ENCODE measurements around the gene VWF.

Gene VWF

GRCh38 chr12:6099316-6099715 lies 25.2 kb downstream of the VWF start:
- no peak for DNase-seq

DNA sequence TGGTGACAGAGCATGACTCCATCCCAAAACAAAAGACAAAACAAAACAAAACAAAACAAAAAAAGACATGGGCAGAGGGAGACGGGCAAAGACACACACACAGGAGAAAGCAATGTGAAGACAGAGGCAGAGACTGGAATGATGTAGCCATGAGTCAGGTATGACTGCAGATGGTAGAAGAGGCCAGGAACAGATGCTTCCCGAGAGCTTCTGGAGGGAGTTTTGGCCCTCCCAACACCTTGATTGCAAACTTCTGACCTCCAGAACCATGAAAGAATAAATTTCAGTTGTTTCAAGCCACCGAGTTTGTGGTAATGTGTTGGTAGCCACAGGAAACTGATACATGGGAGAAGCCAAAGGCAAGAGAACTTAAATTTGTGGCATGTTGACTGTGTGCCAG lies 27.1 kb downstream of the VWF start:
- DNase-seq: no peak

DNA sequence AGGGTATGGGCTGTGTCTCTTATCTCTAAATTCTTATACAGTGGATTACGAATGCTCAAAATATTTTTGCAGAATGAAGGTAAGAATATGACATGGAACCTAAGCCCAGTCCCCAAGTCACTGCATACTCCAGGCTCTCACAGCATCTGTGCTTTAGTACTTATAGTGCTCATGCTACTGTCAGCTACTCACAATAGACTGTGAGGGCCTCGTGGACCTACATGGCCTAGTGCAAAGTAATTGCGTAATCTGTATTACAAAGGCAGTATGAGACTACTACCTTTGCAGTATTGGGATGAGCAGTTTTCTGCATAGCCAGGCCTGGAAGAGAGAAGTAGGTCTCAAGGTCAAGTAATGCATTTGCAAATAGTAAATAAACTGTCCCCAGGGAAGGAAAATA lies 27.9 kb downstream of the VWF start:
- no peak for DNase-seq

- DNase-seq: no peak
These were observed 29.2 kb downstream of the VWF start for GRCh38 chr12:6095269-6095668.

- no peak for DNase-seq
These were observed 30.7 kb downstream of the VWF start for GRCh38 chr12:6093764-6094163.

GRCh38 chr12:6092784-6093722 lies 31.4 kb downstream of the VWF start:
- peak; percentile 47 for DNase-seq

- no peak for DNase-seq
These were observed 32.5 kb downstream of the VWF start for GRCh38 chr12:6091786-6092566.

DNA sequence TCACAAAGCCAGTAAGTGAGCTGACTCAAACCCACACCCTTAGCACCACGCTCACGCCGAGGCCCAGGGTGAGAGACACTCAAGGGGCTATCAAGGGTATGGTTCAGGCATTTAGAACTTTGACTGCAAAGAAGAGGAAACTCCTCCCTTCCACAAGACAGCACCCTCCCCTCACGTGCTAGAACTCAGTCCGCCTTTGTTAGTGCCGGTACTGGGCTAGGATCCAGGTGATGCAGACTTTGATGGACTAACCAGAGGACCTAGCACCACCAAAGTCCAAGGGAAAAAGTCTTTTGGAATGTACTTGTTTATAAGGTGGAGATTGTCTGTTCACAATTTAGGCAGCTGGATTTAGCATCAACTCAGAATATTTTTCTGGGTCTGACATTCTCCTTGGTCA lies 33.7 kb downstream of the VWF start:
- DNase-seq: no peak

DNA sequence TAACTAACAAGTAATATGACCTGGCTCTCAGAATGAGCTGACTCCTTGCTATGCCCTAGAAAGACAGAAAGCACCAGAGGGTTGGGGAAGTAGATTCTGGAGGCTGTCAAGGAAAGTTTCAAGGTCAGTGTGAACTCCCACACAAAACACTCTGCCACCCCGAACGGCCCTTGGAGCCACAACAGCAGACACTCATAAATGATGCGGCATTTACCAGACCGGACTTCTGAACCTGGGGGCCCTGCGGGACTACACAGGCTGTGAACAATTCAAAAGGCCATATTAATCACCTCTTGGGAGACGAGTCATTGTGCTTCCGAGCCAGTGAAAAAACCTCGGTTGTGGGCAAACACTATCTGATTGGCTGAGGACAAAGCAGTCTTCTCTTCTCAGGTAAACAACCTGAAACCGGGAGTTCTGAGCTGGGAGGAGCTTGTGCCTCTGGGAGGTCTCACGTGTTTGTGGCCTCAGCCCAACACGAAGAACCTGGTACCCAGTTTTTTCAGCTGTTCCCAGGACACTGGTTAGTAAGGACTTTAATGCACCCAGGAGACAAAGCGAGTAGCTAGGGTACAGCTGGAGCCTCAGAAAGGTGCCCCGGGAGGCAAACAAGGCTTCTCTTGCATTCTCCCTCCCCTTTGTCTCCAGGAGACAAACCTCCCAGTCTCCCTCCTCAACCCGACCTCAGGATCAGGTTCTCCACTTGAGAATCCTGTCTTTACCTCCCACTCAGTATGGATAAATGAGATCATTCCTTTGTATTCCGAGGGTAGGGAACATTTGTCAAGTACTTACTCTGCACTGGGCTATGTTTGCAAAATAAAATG lies 35.3 kb downstream of the VWF start:
- DNase-seq: peak; percentile 92

- no peak for DNase-seq
These were observed 38.2 kb downstream of the VWF start for GRCh38 chr12:6086316-6086715.

- DNase-seq: no peak
These were observed 38.6 kb downstream of the VWF start for GRCh38 chr12:6085841-6086240.

GRCh38 chr12:6084969-6085450 lies 39.5 kb downstream of the VWF start:
- DNase-seq: no peak

DNA sequence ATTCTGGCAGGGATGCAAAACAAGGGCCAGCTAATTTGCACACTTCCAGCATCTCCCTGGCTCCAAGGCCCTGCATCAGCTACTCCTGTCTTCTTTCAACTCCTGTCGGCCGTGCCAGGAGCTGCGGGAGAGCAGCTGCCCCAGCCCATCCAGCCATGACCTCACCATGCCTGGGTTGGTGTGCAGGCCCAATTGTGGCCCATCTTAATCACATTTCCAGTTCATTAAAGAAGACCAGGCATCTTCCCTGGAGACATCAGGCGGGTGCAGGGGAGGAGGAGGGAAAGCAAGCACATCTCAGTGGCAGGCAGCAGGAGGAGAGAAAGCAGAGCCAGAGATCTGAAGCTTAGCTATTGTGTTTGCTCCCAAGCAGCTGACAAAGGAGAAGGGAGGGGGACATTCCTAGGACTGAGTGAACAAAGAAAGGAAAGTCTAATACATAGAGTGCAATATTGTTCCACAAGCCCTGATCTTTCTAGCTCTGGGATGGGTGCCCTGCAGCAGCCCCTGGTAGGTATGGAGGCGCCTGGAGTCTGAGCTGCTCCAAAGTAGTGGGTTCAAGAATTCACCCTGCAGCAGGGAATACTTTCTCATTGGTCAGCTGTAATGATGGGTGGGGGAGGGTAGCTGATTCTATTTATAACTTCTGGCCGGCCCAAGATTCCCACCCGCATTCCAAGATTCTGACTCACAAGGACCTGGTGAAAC lies 40.1 kb downstream of the VWF start:
- DNase-seq: peak; percentile 97

GRCh38 chr12:6083601-6084000 lies 40.9 kb downstream of the VWF start:
- no peak for DNase-seq

- DNase-seq: no peak
These were observed 41.9 kb downstream of the VWF start for GRCh38 chr12:6082613-6083012.

DNA sequence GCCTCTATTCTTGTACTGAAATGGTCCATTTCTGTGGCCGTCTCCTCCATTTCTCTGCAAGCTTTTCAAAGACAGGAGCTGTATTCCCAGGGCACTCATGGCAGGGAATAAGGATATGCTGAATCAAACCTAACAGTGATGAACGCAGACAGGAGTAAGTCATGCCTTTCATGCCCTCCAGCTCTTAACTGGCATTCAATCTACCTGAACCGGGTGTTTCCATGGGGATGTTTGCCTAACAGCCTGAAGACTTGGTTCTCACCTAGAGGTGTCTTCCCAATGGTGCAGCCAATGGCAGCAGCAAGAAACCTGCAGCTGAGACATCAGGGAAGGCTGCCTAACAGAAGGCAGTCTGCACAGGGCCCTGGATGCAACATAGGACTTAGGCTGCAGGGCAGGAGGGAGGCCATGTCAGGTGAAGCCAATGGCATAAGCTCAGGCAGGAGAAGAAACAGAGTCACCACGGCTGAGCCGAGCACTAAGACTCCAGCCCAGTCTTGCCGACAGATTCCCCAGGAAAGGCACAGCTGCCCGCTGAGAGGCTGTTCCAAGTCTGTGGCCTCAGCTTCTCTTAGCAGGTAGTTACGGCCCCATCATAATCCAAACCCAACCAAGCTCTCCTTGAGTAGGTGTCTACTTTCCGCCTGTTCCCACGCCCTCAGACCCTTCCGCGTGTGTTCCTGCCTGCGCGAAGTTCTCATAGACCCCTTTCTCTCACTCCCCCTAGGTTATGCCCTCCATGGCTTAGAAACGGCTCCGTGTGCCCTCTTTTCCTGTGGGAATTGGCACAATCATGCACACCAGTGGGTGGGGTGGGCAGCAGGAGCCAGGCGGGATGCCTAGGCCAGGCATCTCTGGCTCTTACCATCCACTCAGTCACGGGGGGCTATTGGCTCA lies 44.1 kb downstream of the VWF start:
- peak; percentile 51 for DNase-seq

DNA sequence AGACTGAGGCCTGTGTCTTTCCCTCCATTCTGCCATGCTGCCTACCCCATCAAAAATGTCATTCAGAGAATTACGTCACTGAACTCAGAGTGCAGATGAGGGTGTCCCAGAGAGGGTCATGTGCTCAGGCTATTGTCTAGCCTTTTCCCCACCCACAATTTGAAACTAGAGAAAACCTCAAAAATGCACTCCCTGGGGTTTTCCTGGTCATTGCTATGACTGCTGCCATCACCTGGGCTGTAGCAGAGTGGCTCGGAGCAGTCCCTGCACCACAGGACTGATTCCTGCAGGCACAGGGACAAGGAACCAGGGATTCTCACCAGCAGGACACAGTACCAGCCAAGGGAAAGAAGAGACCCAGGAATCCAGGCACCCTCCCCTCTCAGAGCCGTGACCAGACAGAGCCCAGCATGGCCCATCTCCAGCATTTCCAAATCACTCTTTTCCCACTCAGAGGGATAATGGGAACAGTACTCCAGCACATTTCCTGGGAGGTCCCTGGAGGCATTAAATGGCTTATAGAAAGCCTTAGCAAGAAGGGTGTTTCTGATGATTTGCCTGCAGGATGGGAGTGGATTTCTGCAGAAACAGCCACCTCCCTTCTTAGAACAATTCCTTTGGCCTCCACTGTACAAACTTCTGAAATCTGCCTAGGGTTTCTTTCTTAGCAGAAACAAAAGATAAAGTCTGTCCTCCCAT lies 45.9 kb downstream of the VWF start:
- no peak for DNase-seq

DNA sequence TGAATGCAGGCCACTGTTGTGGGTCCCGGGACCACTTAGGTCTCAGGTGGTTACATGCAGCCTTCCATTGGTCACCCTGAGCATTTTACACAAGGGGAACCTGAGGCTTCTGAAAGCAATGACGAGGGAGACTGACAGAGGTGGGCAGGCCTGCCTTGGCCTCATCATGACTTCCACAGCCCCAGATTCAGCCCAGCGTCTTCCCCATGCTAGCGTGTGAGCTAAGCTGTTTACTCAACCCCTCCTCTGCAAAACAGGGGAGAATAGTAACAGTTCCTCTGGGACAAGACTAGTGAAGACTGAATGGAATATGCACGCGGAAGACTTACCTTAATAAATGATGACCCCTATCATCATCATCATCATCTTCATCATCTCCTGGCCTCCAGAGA lies 46.8 kb downstream of the VWF start:
- no peak for DNase-seq

DNA sequence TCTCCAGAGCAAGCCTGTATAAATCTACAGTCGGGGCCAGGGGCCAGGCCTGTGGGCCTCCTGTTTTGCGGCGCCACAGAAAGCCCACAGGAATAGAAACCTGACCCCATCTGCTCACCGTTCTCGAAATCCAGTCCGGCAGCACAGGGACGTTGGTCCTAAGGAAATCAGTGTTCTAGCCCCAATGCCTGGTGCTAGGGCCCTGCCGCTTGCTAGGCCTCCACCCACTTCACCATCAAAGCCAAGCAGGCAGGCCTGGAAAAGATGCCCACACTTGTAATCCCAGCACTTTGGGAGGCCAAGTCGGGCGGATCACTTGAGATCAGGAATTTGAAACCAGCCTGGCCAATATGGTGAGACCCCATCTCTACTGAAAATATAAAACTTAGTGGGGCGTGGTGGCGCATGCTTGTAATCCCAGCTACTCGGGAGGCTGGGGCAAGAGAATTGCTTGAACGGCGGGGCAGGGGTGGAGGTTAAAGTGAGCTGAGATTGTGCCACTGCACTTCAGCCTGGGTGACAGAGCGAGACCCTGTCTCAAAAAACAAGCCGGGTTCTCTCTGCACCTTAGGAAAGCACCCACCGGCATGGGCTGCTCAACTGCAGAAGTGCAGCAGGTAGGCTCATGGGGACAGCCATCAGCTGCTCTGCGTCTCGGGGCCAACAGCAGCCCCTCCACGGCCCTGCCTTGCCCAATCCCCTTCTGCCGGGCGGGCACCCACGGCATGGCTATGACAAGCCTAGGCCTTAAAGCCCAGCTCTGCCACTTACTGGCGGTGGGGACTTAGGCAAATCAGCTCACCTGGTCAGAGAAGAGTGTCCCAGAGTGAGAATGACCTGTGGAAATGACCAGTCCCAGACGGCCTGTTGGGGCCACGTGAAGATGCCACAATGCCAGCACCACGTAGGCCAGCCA lies 47.4 kb downstream of the VWF start:
- no peak for DNase-seq

- DNase-seq: no peak
These were observed 48.1 kb downstream of the VWF start for GRCh38 chr12:6076346-6076745.
